Caco-2 (cell line): ENCODE measurements around the gene CDK2. TPM values are rescaled to one million over a fixed set of nuclear protein-coding genes. Genes with fewer than 3 reads are reported as not detected.

ENCODE experiments used
- BruUV-seq: library from RNA; stranded (reverse); fragments of 400-500 nt; replicated peaks from 2 replicates; lab custom pipeline; 2021; lab: Mats Ljungman, UMichigan
- CTCF ChIA-PET: fragments of 300-600 bp; sonication (Branson Sonifier 250); formaldehyde crosslinking; loops from one replicate; lab custom pipeline; 2022; ENCODE audit warnings: antibody characterized with exemption; lab: Charles Lee
- POLR2A ChIA-PET: fragments of 300-600 bp; sonication (Branson Sonifier 250); formaldehyde crosslinking; loops from one replicate; lab custom pipeline; 2022; ENCODE audit warnings: antibody characterized with exemption; lab: Charles Lee
- DNase-seq, 2 experiments: peaks; one replicate each; pipeline versions ENCODE4 v3.0.0 to v3.0.0-alpha.2; 2020 to 2022
- H3K27me3 ChIP-seq: replicated peaks from 2 replicates; pipeline ENCODE4 v1.6.0; 2011; ENCODE audit warnings: low read length; ENCODE audit not compliant: control insufficient read depth, insufficient read depth
- H3K36me3 ChIP-seq: 2 replicates; pipeline ENCODE4 v1.5.1; 2011; ENCODE audit warnings: low read length; ENCODE audit not compliant: control insufficient read depth, insufficient read depth
- H3K4me1 ChIP-seq: fragments of 250-450 bp; sonication (Bioruptor Pico); 2 replicates; pipeline ENCODE4 v1.5.1; 2020; ENCODE audit warnings: mild to moderate bottlenecking
- H3K4me3 ChIP-seq: 2 replicates; pipeline ENCODE4 v1.5.1; 2011; ENCODE audit warnings: low read depth, mild to moderate bottlenecking, control low read depth, low read length
- H3K9me3 ChIP-seq: fragments of 250-450 bp; sonication (Bioruptor Pico); 2 replicates; pipeline ENCODE4 v1.5.1; 2020; ENCODE audit warnings: mild to moderate bottlenecking, moderate library complexity
- H3K27ac Mint-ChIP-seq: one replicate; pipeline ENCODE4 v1.8.0; 2022; ENCODE audit warnings: mixed read lengths; ENCODE audit not compliant: unreplicated experiment
- H3K27me3 Mint-ChIP-seq: one replicate; pipeline ENCODE4 v1.8.0; 2022; ENCODE audit warnings: mixed read lengths; ENCODE audit not compliant: insufficient read depth, unreplicated experiment
- H3K36me3 Mint-ChIP-seq: one replicate; pipeline ENCODE4 v1.8.0; 2022; ENCODE audit warnings: mild to moderate bottlenecking, mixed read lengths; ENCODE audit not compliant: insufficient read depth, unreplicated experiment
- H3K4me1 Mint-ChIP-seq: one replicate; pipeline ENCODE4 v1.8.0; 2022; ENCODE audit warnings: low read depth, mixed read lengths; ENCODE audit not compliant: unreplicated experiment
- H3K4me3 Mint-ChIP-seq: one replicate; pipeline ENCODE4 v1.8.0; 2022; ENCODE audit warnings: mild to moderate bottlenecking, moderate library complexity, mixed read lengths; ENCODE audit not compliant: unreplicated experiment
- H3K9me3 Mint-ChIP-seq: one replicate; pipeline ENCODE4 v1.8.0; 2022; ENCODE audit warnings: mixed read lengths; ENCODE audit not compliant: unreplicated experiment
- CTCF ChIP-seq, 2 experiments: fragments of 200-600 bp in 1 of 2; IDR thresholded peaks; 1 replicate in 1 of 2; 2 replicates in 1 of 2; pipeline versions ENCODE4 v1.5.1 to v1.8.0; 2011 to 2022; ENCODE audit warnings: antibody characterized with exemption in 1 of 2, control low read depth in 1 of 2, inconsistent platforms in 1 of 2, low read depth in 1 of 2, low read length in 1 of 2, mild to moderate bottlenecking in 1 of 2, moderate library complexity in 1 of 2; ENCODE audit not compliant: insufficient read depth in 1 of 2, severe bottlenecking in 1 of 2, unreplicated experiment in 1 of 2
- intact Hi-C: fragments of 100-400 bp; cut with micrococcal nuclease; formaldehyde crosslinking; loops from one replicate; pipeline ENCODE4 v1.10.0; 2022; ENCODE audit not compliant: unreplicated experiment
- total RNA-seq: library from RNA; stranded (reverse); gene quantifications from 2 replicates; pipeline ENCODE4 v1.2.3, GENCODE V29; 2022

Gene CDK2
- total RNA-seq, 1 experiment from 2014 or later: 110 TPM

DNA sequence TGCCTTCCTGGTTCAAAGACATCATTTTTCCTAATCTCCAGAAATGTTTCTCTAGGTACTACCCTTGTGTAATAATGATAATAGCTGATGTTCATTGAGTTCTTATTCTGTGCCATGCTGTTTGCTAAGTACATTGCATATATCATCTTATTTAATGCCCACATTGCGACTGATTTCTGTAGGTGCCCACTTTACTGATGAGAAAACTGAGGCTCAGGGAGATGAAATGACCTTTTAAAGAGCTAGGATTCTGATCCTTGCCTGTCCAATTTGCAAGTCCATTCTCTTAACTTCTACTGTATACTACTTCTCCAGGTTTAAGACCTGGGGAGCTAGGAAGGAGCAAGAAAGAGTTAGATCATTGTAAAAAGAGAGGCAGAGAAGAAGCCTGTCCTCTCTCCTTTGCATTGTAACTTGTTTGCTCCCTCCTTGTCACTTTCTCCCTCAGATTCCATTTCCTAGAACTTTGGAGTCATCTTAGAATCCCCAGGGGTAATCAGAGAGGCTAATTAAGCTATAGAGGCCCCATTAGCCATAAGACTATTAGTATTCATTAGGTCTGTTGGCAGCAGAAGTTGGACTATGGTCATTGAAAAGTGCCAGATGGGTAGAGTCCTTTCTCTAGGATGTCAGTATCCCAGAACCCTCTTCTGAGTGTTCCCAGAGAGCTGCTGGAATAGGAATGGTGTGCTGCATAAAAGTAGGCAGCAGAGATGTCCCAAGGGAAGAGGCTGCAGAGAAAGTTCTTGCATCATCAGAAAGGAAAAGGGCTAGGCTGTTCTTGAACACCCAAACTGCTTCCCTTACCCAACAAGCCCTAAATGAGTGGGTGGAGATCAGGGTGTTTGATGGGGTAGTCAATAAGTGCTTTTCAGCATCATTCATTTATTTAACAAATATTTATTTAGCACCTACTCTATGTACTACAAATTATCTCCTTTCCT, 32.6 kb upstream of the CDK2 start:
- H3K4me1 Mint-ChIP-seq: peaks cover 17% of the 10 kb centered on the region
- CTCF ChIA-PET: no interaction called here

GRCh38 chr12:55934773-55935172, 31.9 kb upstream of the CDK2 start:
- ChIA-PET CTCF (no interaction called here), POLR2A (no interaction called here)
- Histone ChIP-seq H3K4me3 (no peak overlapping the region), H3K36me3 (no peaks in the 10 kb centered on the region), H3K27me3 (no peaks in the 10 kb centered on the region), H3K4me1 (peaks cover 28% of the 10 kb centered on the region), H3K9me3 (no peaks in the 10 kb centered on the region)
- no peak for TF ChIP-seq CTCF (IDR thresholded peaks at IDR 0.05; ENCODE audit: insufficient read depth in 1 of 2, low read depth in 1 of 2, low read length in 1 of 2, severe bottlenecking in 1 of 2, unreplicated experiment in 1 of 2)
- Mint-ChIP-seq H3K4me3 (no peak overlapping the region), H3K27me3 (no peaks in the 10 kb centered on the region), H3K9me3 (no peaks in the 10 kb centered on the region), H3K27ac (no peak overlapping the region), H3K4me1 (peaks cover 17% of the 10 kb centered on the region), H3K36me3 (peaks cover 10% of the 10 kb centered on the region)
- DNase-seq: no peak
- no TSS peak for BruUV-seq
- intact Hi-C loops: loop anchor here (5.0 kb wide), 1 partner anchor 93 kb away; no protein-coding TSS in a partner anchor

More for the DNA sequence above, 32.6 kb upstream of the CDK2 start:
- BruUV-seq: no TSS peak
- H3K4me3 Mint-ChIP-seq: no peak overlapping the region
- H3K36me3 ChIP-seq: no peaks in the 10 kb centered on the region
- TF ChIP-seq CTCF (IDR thresholded peaks at IDR 0.05; ENCODE audit: insufficient read depth in 1 of 2, low read depth in 1 of 2, low read length in 1 of 2, severe bottlenecking in 1 of 2, unreplicated experiment in 1 of 2): no peak
- H3K27me3 Mint-ChIP-seq: no peaks in the 10 kb centered on the region
- no peaks in the 10 kb centered on the region for H3K9me3 Mint-ChIP-seq
- H3K9me3 ChIP-seq: no peaks in the 10 kb centered on the region
- no peak for DNase-seq
- no peak overlapping the region for H3K27ac Mint-ChIP-seq
- peaks cover 10% of the 10 kb centered on the region for H3K36me3 Mint-ChIP-seq
- H3K4me3 ChIP-seq: no peak overlapping the region
- POLR2A ChIA-PET: interaction anchor here (1.2 kb wide), 1 partner anchor 40 kb away, joined by 3 read pairs; the partner anchor contains the start of gene RAB5B
- H3K27me3 ChIP-seq: no peaks in the 10 kb centered on the region
- H3K4me1 ChIP-seq: peaks cover 29% of the 10 kb centered on the region
- intact Hi-C loops: loop anchor here (5.0 kb wide), 1 partner anchor 93 kb away; no protein-coding TSS in a partner anchor

DNA sequence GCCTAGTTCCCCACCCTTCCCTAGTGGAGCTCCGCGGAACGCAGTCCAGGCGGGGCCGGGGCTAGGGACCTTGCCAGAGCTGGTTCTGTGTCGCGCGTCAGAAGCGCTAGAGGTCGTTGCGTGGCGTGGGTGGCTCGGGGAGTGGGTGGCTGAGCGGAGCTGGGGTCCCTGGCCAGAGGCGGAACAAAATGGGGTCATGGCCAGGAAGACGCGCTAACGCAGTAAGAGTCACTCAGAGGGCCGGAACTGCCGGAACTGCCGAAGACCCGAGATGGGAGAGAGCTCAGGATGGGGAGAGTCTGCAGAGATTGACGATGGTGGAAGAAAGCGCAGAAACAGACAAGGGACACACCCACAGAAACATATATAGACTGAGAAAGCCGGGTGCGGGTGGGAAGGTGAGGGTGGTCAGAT, 30.9 kb upstream of the CDK2 start:
- Histone ChIP-seq H3K4me1 (peaks cover 29% of the 10 kb centered on the region), H3K36me3 (no peaks in the 10 kb centered on the region), H3K4me3 (no peak overlapping the region), H3K9me3 (no peaks in the 10 kb centered on the region), H3K27me3 (no peaks in the 10 kb centered on the region)
- Mint-ChIP-seq H3K36me3 (peaks cover 10% of the 10 kb centered on the region), H3K27me3 (no peaks in the 10 kb centered on the region), H3K9me3 (no peaks in the 10 kb centered on the region), H3K27ac (no peak overlapping the region), H3K4me3 (no peak overlapping the region), H3K4me1 (peaks cover 7% of the 10 kb centered on the region)
- no peak for DNase-seq
- intact Hi-C loops: no loop called here
- POLR2A ChIA-PET: no interaction called here
- CTCF ChIA-PET: no interaction called here
- no peak for TF ChIP-seq CTCF (IDR thresholded peaks at IDR 0.05; ENCODE audit: insufficient read depth in 1 of 2, low read depth in 1 of 2, low read length in 1 of 2, severe bottlenecking in 1 of 2, unreplicated experiment in 1 of 2)
- no TSS peak for BruUV-seq
